Common myeloid progenitor, CD34-positive (primary cell): ENCODE data around the gene MALAT1.
A peak's percentile ranks its signal among the peaks of the same experiment; 100 is the strongest.

ENCODE experiments used
- CTCF ChIA-PET: fragments of 350-600 bp; sonication (Branson Sonifier 250); formaldehyde crosslinking; loops from one replicate; lab custom pipeline; 2021; ENCODE audit warnings: antibody characterized with exemption; lab: Charles Lee
- POLR2A ChIA-PET: fragments of 350-600 bp; sonication (Branson Sonifier 250); formaldehyde crosslinking; loops from one replicate; lab custom pipeline; 2021; ENCODE audit warnings: antibody characterized with exemption; lab: Charles Lee
- DNase-seq, 3 donors: peaks; one replicate each; pipeline versions ENCODE4 v3.0.0 to v3.0.0-alpha.2; 2013
- H3K27ac ChIP-seq, 2 experiments: 1 replicate in 1 of 2; 2 replicates in 1 of 2; pipeline ENCODE4 v1.7.0; 2013; ENCODE audit warnings: inconsistent platforms in 2 of 2, low read length in 2 of 2, mild to moderate bottlenecking in 2 of 2, low read depth in 1 of 2, moderate library complexity in 1 of 2; ENCODE audit not compliant: severe bottlenecking in 2 of 2, insufficient read depth in 1 of 2, poor library complexity in 1 of 2
- H3K27me3 ChIP-seq, 5 experiments: replicated peaks in 2 of 5; 1 replicate in 3 of 5; 2 replicates in 2 of 5; pipeline versions ENCODE4 v1.6.1 to v1.7.0; 2013; ENCODE audit warnings: low read length in 4 of 5, mild to moderate bottlenecking in 2 of 5, moderate library complexity in 2 of 5, inconsistent platforms in 1 of 5; ENCODE audit not compliant: insufficient read depth in 5 of 5, control insufficient read depth in 4 of 5
- H3K36me3 ChIP-seq, 4 experiments: 1 replicate in 2 of 4; 2 replicates in 2 of 4; pipeline versions ENCODE4 v1.6.1 to v1.7.0; 2013; ENCODE audit warnings: low read length in 3 of 4, control low read depth in 1 of 4, mild to moderate bottlenecking in 1 of 4; ENCODE audit not compliant: control insufficient read depth in 4 of 4, insufficient read depth in 4 of 4
- H3K4me1 ChIP-seq, 4 experiments: 1 replicate in 3 of 4; 2 replicates in 1 of 4; pipeline versions ENCODE4 v1.6.1 to v1.7.1; 2013; ENCODE audit warnings: low read length in 3 of 4, mild to moderate bottlenecking in 3 of 4, control low read depth in 1 of 4, inconsistent platforms in 1 of 4, moderate library complexity in 1 of 4; ENCODE audit not compliant: control insufficient read depth in 4 of 4, insufficient read depth in 4 of 4; ENCODE audit errors: control extremely low read depth in 1 of 4
- H3K4me3 ChIP-seq, 7 experiments: 1 replicate in 4 of 7; 2 replicates in 3 of 7; pipeline versions ENCODE4 v1.5.1 to v1.7.0; 2013; ENCODE audit warnings: mild to moderate bottlenecking in 7 of 7, low read length in 6 of 7, moderate library complexity in 6 of 7, inconsistent platforms in 2 of 7, low read depth in 2 of 7, control low read depth in 1 of 7; ENCODE audit not compliant: insufficient read depth in 4 of 7, control insufficient read depth in 1 of 7; ENCODE audit errors: extremely low read depth in 1 of 7
- H3K9me3 ChIP-seq, 5 experiments: 1 replicate in 4 of 5; 2 replicates in 1 of 5; pipeline versions ENCODE4 v1.6.1 to v1.7.1; 2013; ENCODE audit warnings: low read length in 4 of 5, mild to moderate bottlenecking in 2 of 5, inconsistent platforms in 1 of 5, low read depth in 1 of 5, moderate library complexity in 1 of 5; ENCODE audit not compliant: control insufficient read depth in 4 of 5, insufficient read depth in 2 of 5; ENCODE audit errors: control extremely low read depth in 1 of 5
- WGBS: methylation state at CpG from one replicate; pipeline ENCODE4 v1.1.5; 2013; ENCODE audit not compliant: insufficient coverage; 5-methylcytosine and 5-hydroxymethylcytosine counted together

MALAT1 gene

DNA sequence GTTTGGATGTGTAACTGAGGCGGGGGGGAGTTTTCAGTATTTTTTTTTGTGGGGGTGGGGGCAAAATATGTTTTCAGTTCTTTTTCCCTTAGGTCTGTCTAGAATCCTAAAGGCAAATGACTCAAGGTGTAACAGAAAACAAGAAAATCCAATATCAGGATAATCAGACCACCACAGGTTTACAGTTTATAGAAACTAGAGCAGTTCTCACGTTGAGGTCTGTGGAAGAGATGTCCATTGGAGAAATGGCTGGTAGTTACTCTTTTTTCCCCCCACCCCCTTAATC, 2.3 kb downstream of the MALAT1 start:
- peak in 1 of 3 donors; percentile 37 for DNase-seq
- Histone ChIP-seq H3K27me3 (no peaks in the 10 kb centered on the region), H3K36me3 (peaks cover 22 to 59% (median 46%) of the 10 kb centered on the region in 4 experiments), H3K9me3 (no peaks in the 10 kb centered on the region), H3K4me3 (peak overlapping the region in 6 of 7 experiments; percentile 97 to 100 (median 100)), H3K27ac (peak overlapping the region; percentile 100), H3K4me1 (peaks cover 25 to 55% (median 43%) of the 10 kb centered on the region in 4 experiments)
- no CpG with 5 or more reads among the region's 2 CpGs for WGBS
- POLR2A ChIA-PET, result interaction anchor here (0.6 to 26.7 kb wide), 10 partner anchors 9 to 1253 kb away, joined by 3 to 1072 read pairs (median 6); partner anchors contain the start of gene NEAT1
- CTCF ChIA-PET, result interaction anchor here (0.9 to 26.9 kb wide), 3 partner anchors 28 to 172 kb away, joined by 3 to 653 read pairs (median 74); partner anchors contain the start of gene NEAT1

DNA sequence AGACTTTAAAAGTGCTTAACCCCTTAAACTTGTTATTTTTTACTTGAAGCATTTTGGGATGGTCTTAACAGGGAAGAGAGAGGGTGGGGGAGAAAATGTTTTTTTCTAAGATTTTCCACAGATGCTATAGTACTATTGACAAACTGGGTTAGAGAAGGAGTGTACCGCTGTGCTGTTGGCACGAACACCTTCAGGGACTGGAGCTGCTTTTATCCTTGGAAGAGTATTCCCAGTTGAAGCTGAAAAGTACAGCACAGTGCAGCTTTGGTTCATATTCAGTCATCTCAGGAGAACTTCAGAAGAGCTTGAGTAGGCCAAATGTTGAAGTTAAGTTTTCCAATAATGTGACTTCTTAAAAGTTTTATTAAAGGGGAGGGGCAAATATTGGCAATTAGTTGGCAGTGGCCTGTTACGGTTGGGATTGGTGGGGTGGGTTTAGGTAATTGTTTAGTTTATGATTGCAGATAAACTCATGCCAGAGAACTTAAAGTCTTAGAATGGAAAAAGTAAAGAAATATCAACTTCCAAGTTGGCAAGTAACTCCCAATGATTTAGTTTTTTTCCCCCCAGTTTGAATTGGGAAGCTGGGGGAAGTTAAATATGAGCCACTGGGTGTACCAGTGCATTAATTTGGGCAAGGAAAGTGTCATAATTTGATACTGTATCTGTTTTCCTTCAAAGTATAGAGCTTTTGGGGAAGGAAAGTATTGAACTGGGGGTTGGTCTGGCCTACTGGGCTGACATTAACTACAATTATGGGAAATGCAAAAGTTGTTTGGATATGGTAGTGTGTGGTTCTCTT, 2.8 kb downstream of the MALAT1 start:
- peak overlapping the region; percentile 100 for H3K27ac ChIP-seq
- H3K27me3 ChIP-seq, result no peaks in the 10 kb centered on the region
- H3K36me3 ChIP-seq, result peaks cover 22 to 59% (median 48%) of the 10 kb centered on the region in 4 experiments
- peak overlapping the region in 6 of 7 experiments; percentile 97 to 100 (median 100) for H3K4me3 ChIP-seq
- ChIA-PET CTCF (interaction anchor here (0.9 to 26.9 kb wide), 6 partner anchors 15 to 172 kb away, joined by 3 to 653 read pairs (median 8); partner anchors contain the start of gene NEAT1), POLR2A (interaction anchor here (0.6 to 26.7 kb wide), 12 partner anchors 9 to 1253 kb away, joined by 3 to 1072 read pairs (median 6); partner anchors contain the start of genes NEAT1, SLC25A45 and ZNRD2)
- H3K9me3 ChIP-seq, result no peaks in the 10 kb centered on the region
- H3K4me1 ChIP-seq, result peaks cover 20 to 55% (median 41%) of the 10 kb centered on the region in 4 experiments
- WGBS, result 0% methylated on average over 3 of the region's 3 CpGs
- peak in 2 of 3 donors; percentile 30 to 35 for DNase-seq

DNA sequence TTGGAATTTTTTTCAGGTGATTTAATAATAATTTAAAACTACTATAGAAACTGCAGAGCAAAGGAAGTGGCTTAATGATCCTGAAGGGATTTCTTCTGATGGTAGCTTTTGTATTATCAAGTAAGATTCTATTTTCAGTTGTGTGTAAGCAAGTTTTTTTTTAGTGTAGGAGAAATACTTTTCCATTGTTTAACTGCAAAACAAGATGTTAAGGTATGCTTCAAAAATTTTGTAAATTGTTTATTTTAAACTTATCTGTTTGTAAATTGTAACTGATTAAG, 3.4 kb downstream of the MALAT1 start:
- H3K9me3 ChIP-seq, result no peaks in the 10 kb centered on the region
- H3K4me1 ChIP-seq, result peaks cover 18 to 50% (median 39%) of the 10 kb centered on the region in 4 experiments
- no peak for DNase-seq
- ChIA-PET CTCF (interaction anchor here (0.9 to 26.9 kb wide), 6 partner anchors 15 to 173 kb away, joined by 3 to 653 read pairs (median 8); partner anchors contain the start of gene NEAT1), POLR2A (interaction anchor here (0.7 to 26.7 kb wide), 7 partner anchors 10 to 80 kb away, joined by 3 to 1072 read pairs (median 16); partner anchors contain the start of genes NEAT1 and ZNRD2)
- H3K27ac ChIP-seq, result peak overlapping the region; percentile 100
- H3K4me3 ChIP-seq, result peak overlapping the region in 6 of 7 experiments; percentile 97 to 100 (median 100)
- no peaks in the 10 kb centered on the region for H3K27me3 ChIP-seq
- H3K36me3 ChIP-seq, result peaks cover 22 to 59% (median 48%) of the 10 kb centered on the region in 4 experiments

DNA sequence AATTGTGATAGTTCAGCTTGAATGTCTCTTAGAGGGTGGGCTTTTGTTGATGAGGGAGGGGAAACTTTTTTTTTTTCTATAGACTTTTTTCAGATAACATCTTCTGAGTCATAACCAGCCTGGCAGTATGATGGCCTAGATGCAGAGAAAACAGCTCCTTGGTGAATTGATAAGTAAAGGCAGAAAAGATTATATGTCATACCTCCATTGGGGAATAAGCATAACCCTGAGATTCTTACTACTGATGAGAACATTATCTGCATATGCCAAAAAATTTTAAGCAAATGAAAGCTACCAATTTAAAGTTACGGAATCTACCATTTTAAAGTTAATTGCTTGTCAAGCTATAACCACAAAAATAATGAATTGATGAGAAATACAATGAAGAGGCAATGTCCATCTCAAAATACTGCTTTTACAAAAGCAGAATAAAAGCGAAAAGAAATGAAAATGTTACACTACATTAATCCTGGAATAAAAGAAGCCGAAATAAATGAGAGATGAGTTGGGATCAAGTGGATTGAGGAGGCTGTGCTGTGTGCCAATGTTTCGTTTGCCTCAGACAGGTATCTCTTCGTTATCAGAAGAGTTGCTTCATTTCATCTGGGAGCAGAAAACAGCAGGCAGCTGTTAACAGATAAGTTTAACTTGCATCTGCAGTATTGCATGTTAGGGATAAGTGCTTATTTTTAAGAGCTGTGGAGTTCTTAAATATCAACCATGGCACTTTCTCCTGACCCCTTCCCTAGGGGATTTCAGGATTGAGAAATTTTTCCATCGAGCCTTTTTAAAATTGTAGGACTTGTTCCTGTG, 3.9 kb downstream of the MALAT1 start:
- H3K36me3 ChIP-seq, result peaks cover 22 to 59% (median 48%) of the 10 kb centered on the region in 4 experiments
- DNase-seq, result peak in 2 of 3 donors; percentile 51 to 58
- peak overlapping the region in 6 of 7 experiments; percentile 97 to 100 (median 100) for H3K4me3 ChIP-seq
- POLR2A ChIA-PET, result interaction anchor here (0.7 to 26.7 kb wide), 9 partner anchors 10 to 275 kb away, joined by 3 to 1072 read pairs (median 8); partner anchors contain the start of genes NEAT1 and ZNRD2
- H3K27me3 ChIP-seq, result no peaks in the 10 kb centered on the region
- CTCF ChIA-PET, result interaction anchor here (1.5 to 26.9 kb wide), 5 partner anchors 16 to 86 kb away, joined by 4 to 653 read pairs (median 12); partner anchors contain the start of gene NEAT1
- no peaks in the 10 kb centered on the region for H3K9me3 ChIP-seq
- peak overlapping the region; percentile 100 for H3K27ac ChIP-seq
- 0% methylated on average over 3 of the region's 6 CpGs for WGBS
- H3K4me1 ChIP-seq, result peaks cover 18 to 53% (median 41%) of the 10 kb centered on the region in 4 experiments

DNA sequence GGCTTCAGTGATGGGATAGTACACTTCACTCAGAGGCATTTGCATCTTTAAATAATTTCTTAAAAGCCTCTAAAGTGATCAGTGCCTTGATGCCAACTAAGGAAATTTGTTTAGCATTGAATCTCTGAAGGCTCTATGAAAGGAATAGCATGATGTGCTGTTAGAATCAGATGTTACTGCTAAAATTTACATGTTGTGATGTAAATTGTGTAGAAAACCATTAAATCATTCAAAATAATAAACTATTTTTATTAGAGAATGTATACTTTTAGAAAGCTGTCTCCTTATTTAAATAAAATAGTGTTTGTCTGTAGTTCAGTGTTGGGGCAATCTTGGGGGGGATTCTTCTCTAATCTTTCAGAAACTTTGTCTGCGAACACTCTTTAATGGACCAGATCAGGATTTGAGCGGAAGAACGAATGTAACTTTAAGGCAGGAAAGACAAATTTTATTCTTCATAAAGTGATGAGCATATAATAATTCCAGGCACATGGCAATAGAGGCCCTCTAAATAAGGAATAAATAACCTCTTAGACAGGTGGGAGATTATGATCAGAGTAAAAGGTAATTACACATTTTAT, 4.6 kb downstream of the MALAT1 start:
- peak in 1 of 3 donors; percentile 42 for DNase-seq
- Histone ChIP-seq H3K27me3 (no peaks in the 10 kb centered on the region), H3K4me1 (peaks cover 18 to 46% (median 36%) of the 10 kb centered on the region in 4 experiments), H3K36me3 (peaks cover 22 to 59% (median 48%) of the 10 kb centered on the region in 4 experiments), H3K9me3 (no peaks in the 10 kb centered on the region), H3K27ac (peak overlapping the region; percentile 100), H3K4me3 (peak overlapping the region in 6 of 7 experiments; percentile 97 to 100 (median 100))
- no CpG with 5 or more reads among the region's 3 CpGs for WGBS
- POLR2A ChIA-PET, result interaction anchor here (0.6 to 26.7 kb wide), 14 partner anchors 11 to 457 kb away, joined by 3 to 1072 read pairs (median 4); partner anchors contain the start of genes NEAT1 and SLC25A45
- CTCF ChIA-PET, result interaction anchor here (1.8 to 26.9 kb wide), 3 partner anchors 30 to 87 kb away, joined by 12 to 653 read pairs (median 74); partner anchors contain the start of gene NEAT1
